OCI-LY1 (cell line): ENCODE measurements around the gene EIF2D.

Source experiments
- CTCF ChIP-seq: fragments of 200-600 bp; sonication (generic), shearing (Covaris generic); IDR thresholded peaks from 2 replicates; pipeline ENCODE4 v1.5.1; 2017; ENCODE audit warnings: mild to moderate bottlenecking, antibody characterized with exemption, low read length, moderate library complexity, mixed read lengths
- EZH2 ChIP-seq: fragments of 200-600 bp; sonication (generic), shearing (Covaris generic); IDR thresholded peaks from 2 replicates; pipeline ENCODE4 v1.8.0; 2017; ENCODE audit warnings: borderline replicate concordance, mixed run types, mild to moderate bottlenecking, antibody characterized with exemption, low read length, moderate library complexity, mixed read lengths

GRCh38 chr1:206588492-206588891, 23.8 kb downstream of the EIF2D start:
- TF ChIP-seq EZH2 = no peak
- TF ChIP-seq CTCF = no peak
